Activated CD8-positive, alpha-beta memory T cell treated with anti-CD3 and anti-CD28 coated beads, Interleukin-2, amount 50 U/mL, for 1 hour (primary cell): Measurements from ENCODE around the gene TMC3.
"Not testable (repeated sequence)": the region's sequence is repeated elsewhere in the genome, so short reads cannot be mapped to it uniquely, and the experiment has no call there.

Experiments
- DNase-seq: peaks from one replicate; pipeline ENCODE4 v3.0.0-alpha.2; 2020; ENCODE audit errors: extremely low read depth

The TMC3 gene

DNA sequence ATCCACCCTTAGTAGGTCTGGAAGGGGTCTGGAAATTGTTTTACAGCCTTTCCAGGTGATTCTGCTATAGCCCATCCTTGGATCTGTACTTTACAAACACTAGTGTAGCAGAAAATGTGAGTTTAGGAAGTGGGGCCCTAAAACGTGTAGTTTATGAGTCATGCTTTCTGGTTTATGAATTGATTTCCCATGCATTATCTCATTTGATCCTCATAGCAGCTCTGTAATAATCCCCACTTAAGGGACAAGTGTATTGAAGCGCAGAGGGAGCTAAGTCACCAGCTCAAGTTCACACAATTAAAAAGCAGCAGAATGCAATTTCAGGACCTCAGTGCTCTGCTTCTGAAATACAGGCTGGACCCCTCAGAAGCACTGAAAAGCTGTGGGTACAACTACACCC, 27.4 kb downstream of the TMC3 start:
- DNase-seq = no peak

DNA sequence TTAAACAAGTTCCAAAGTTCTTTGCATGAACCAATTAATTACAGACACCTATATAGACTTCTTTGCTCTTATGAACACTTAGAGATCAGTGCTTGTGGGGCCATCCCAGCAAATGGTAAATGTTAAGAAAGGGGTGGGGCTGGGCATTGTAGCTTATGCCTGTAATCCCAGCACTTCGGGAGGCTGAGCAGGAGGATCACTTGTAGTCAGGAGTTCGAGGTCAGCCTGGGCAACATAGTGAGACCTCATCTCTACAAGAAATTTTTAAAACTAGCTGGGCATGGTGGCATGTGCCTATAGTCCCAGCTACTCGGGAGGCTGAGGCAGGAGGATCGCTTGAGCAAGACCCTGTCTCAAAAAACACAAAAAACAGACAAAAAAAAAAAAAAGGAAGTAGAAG, 30.6 kb downstream of the TMC3 start:
- no peak for DNase-seq

- DNase-seq = no peak
Measured at GRCh38 chr15:81341351-81341750, 32.7 kb downstream of the TMC3 start.

- no peak for DNase-seq
Measured at GRCh38 chr15:81339851-81340250, 34.2 kb downstream of the TMC3 start.

DNA sequence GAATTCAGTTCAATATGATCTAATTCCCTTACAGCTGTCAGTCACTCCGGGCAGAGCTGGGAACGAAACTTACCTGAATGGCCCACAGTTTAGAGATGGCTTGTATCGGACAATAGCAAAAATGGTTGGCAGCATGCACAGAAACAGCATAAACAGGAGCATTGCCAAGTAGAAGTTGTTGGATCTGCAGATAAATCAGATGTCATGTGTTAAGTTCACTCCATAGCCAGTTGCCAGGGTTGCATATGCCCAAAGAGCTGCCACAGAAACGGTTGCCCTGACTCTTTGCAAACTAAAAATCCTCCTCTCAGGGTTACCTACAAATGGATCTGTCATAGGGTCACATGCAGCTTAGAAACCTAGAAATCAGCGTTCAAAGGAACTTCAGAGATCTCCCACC, 34.7 kb downstream of the TMC3 start:
- no peak for DNase-seq

DNA sequence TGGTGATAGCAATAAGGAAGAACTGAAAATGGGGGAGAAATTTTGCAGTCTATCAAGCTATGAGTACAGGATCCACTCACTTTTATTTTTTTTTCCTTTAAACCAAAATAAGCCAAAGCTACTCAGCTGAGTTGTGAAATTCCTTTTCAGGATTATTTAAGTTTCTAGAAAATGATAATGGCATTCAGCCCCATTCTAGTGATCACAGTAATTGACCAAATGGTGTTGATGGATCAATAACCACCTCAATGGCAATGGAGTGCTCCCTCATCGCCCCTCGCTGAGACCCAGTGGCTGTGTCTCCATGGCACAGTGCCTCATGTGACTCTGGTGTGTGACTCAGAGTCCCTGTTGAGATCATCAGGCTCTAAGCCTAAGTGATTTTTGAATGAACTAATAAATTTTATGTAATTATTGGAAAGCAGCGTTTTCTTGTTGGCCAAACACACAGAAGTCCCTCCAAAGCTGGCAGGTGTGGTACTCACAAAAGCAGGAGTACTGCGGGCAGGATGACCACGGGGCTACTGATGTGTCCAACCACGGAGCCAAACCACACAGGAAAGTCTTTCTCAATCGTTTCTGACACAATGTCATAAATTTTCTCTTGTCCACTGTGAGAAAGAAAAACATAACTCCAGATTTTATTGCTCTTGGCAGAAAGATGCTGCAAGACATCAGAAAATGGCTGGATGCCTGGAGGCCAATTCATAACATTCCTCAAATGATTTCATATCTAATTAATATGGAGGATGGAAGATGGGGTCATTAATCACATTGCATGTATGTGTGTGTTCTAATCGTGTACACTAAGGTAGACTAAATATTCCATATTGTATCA, 35.6 kb downstream of the TMC3 start:
- DNase-seq = no peak

- DNase-seq = no peak
Measured at GRCh38 chr15:81337713-81338157, 36.3 kb downstream of the TMC3 start.

DNA sequence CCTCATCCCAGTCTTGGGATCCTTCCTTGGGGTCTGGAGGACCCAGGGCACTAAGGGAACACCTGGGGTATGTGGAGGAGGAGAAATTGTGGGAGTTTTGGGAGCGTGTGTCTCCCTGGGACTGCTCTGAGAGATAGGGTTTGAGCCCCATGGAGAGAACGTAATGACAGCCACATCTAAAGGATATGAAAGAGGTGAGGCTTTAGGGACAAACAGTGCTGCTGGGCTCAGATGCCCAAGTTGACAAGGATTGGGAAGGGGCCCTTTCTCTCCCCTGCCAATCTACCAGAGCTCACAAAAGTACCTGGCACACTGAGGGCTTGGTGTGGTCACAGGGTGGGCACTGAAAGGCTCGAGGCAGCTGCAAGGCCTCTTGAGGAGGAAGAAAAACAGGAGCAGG, 36.8 kb downstream of the TMC3 start:
- DNase-seq = no peak

GRCh38 chr15:81336568-81336967, 37.4 kb downstream of the TMC3 start:
- DNase-seq = no peak

DNA sequence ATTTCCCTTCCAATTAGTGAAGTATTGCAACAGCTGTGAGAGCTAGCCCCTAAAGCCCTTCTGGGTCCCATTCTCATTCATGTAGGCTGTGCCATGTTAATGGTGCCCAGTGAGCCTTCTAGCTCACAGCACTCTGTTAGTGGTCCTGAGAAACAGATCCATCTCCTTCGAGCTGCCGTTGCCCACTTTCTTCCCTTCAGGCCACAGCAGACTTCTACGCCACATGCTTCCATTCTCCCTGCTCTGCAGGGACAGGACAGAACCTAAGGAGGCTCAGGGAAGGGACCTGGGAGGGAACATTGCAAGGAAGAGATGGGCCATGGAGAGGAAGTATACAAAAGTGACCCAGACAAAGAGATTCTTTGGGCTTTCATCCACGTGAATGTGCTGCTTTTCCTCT, 38.4 kb downstream of the TMC3 start:
- no peak for DNase-seq

DNA sequence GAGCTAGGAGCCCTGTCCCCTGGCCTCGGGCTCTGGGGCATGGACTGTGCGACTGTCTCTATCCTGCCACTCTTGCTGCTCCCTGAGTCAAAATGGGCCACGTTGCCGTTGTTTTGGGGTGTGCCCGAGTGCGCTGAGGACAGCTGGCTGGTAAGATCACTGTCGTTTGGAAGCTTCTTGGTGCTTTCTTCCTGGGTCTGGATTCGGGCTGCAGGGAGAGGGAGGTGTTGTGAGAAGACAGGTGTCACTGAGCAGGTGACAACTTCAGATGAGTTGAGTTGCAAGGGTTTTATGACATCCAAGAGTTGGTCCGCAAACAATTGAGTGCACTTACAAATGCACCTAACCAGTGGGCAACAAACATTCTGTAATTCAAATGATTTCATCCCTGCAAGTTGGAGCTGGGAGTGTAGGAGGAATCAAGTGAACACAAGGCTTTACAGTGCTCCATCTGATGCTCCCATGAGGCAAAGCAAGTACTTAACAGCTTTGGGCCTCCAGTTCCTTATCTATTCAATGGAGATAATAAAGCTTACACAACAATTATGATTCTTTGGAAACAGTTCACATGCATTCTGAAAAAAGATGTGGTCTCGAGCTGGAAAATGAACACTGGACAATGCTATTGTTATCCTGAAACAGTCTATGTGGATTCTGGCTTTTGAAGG, 39.1 kb downstream of the TMC3 start:
- DNase-seq = no peak

DNA sequence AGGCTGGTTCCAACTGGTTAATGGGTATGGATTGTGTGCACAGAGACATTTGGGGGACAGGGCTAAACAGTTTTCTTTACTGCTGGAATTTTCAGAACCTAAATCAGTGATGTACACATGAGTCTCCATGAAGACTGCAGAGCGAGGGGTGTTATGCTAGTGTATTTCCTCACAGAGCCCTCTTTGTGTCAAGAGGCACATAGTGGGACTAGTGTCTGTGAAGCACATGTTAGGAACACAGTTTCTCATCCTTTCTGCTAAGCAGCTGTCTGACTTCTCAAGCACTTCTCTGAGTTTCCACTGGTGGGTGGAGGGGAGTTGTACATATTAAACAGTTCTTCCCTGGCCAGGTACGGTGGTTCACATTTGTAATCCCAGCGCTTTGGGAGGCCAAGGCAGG, 40.6 kb downstream of the TMC3 start:
- no peak for DNase-seq

DNA sequence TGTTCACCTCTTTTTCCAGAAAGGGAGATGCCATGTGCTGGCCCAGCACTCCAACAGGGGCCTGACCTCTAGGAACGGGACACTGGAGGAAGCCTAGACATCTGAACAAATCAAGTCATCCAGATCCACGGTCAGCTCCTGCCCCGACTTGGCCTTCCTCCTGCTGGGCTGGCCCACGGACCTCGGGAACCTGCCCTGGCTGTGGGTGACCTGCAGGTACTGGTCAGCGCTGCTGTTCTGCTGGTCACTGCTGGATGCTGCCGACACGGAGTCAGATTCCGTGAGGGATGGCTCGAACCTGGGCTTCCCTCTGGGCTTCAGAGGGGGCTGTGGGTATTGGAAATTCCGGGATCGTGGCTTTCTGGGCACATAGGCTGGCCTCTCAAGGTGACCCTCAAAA, 41.7 kb downstream of the TMC3 start:
- no peak for DNase-seq

- DNase-seq = no peak
Measured at GRCh38 chr15:81331600-81331999, 42.4 kb downstream of the TMC3 start.

- not testable (repeated sequence) for DNase-seq
Measured at GRCh38 chr15:81331141-81331540, 42.9 kb downstream of the TMC3 start.

DNA sequence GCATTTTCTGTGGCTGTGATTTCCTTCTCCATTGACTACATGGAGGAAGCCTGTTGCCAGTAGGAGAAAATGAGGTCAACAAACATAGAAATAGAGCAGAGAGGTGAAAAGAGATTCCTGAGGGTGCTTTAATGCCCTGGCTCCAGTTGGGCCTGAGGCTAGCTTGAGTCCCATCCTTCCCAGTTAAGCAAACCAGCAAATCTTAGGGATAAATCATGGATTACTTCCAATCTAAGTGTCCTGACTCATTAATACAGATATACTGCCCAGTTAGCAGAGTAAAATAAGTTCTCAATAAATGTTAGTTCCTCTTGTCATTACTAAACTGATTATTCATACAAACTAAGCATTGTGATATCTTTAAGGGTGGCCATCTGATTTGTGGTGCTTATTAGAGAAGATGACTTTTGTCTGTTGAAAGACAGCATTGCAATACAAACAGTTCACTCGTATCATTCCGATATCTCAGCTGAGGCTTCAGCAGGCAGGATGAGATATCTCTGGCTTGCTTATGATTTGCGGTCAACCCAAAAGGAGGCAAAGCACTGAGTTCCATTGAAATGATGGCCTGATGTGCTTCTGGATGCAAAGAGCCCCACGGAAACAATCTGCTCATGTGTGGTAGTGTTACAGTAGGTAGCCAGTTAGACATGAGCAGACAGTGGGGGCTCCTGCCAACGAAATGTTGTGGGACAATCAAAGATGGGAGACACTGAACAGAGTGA, 43.5 kb downstream of the TMC3 start:
- no peak for DNase-seq

DNA sequence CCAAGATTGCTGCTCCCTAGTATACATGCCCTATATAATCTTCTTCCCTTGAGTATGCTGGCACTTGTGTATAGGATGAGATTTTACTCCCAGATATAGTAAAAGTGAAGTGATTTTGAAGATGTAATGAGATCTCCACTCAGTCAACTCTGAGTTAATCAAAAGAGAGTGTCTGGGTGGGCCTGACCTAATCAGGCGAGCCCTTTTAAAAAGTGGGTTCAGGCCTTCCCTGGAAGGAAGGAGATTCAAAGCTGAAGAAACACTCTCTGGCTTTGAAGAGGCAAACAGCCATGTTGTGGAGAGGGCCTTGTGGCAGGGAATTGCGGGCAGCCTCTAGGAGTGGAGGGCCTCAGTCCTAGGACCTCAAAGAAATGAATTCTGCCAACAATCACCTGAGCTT, 44.6 kb downstream of the TMC3 start:
- DNase-seq = no peak

DNA sequence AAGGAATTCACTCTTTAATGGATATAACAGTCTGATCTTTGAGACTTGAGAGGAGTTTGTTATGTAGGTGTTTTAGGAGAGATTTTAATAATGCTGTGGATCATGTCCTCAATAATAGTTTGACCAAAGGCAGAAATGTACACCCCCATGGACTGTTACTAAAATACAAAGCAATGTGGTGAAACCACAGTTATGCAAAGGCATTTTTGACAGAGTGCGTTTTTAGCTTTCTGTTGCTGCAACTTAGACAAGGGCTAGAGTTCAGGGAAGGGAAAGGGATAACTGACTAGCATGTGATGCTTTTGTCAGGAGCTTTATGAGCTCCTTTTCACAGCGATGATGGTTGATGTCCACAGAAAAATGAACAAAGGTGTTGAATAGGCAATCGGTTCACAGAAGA, 46.5 kb downstream of the TMC3 start:
- DNase-seq = no peak

DNA sequence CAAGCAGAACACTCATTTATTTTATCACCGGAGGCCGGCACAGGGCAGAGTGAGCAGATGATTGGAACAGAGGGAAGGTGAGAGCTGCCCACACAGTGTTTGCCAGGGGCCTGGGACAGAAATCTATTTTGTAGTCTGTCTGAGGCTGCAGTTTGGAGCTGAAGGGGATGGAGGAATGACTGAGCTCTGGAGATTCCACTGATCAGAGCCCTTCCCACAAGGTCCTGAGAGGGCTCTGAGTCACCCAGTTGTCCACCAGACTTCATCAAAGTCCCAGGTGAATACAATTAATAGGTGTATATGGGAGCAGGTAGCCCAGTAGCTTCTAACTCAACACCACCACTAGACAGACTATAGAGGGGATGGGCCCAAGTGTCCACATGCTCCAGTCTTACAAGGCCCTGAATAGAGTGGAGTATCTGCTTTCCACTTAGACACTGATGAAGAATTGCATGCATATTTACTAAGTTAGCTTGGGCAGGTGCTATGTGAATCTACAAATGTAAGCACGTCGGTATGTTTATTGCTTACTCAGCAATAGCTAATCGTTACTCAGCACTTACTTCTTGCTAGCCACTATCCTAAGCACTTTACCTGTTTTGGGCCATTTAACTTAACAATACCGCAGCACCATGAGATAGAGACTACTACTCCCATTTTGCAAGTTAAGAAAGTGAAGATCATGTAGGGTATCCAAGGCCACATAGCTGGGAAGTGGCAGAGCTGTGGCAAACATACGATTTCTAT, 47.4 kb downstream of the TMC3 start:
- DNase-seq = no peak

- peak; percentile 88 for DNase-seq
Measured at GRCh38 chr15:81323944-81324881, 49.8 kb downstream of the TMC3 start, which contains the start of gene STARD5. TSS of gene STARD5 (minus strand) at chr15:81324141. CDS start at chr15:81324099, 42 bp downstream.

GRCh38 chr15:81323559-81323943, 50.5 kb downstream of the TMC3 start:
- no peak for DNase-seq
